Right cardiac atrium (tissue), 5 donors: ENCODE measurements around the gene PROSER2. TPM values are rescaled to one million over a fixed set of nuclear protein-coding genes. Genes with fewer than 3 reads are reported as not detected.

Source experiments
- ATAC-seq, 2 donors: fragments of 200-7000 bp; cut with Tn5 transposase; one replicate each; pipeline versions ENCODE4 v1.8.0 to v1.9.1; 2020; ENCODE audit warnings: moderate library complexity in 2 of 2, mild to moderate bottlenecking in 1 of 2
- DNase-seq, 3 donors: peaks; one replicate each; pipeline ENCODE4 v3.0.0-alpha.2; 2020
- H3K27ac ChIP-seq: one replicate; pipeline ENCODE4 v1.5.1; 2013; ENCODE audit warnings: mild to moderate bottlenecking, low read length, control low read depth, moderate library complexity
- H3K27me3 ChIP-seq: one replicate; pipeline ENCODE4 v1.6.1; 2013; ENCODE audit not compliant: control insufficient read depth, insufficient read depth
- H3K4me1 ChIP-seq: one replicate; pipeline ENCODE4 v1.6.1; 2013; ENCODE audit warnings: low read length; ENCODE audit not compliant: control insufficient read depth, insufficient read depth
- H3K4me3 ChIP-seq: one replicate; pipeline ENCODE4 v1.5.1; 2013; ENCODE audit warnings: low read length, control low read depth
- H3K9me3 ChIP-seq: one replicate; pipeline ENCODE4 v1.6.1; 2013; ENCODE audit warnings: low read length; ENCODE audit not compliant: control insufficient read depth
- WGBS: extraction: QIAGEN DNeasy Blood & Tissue Kit; methylation state at CpG from one replicate; pipeline ENCODE4 v1.1.7; 2013; 5-methylcytosine and 5-hydroxymethylcytosine counted together
- intact Hi-C, 4 donors: fragments of 100-400 bp; cut with DNase I; formaldehyde crosslinking; loops; one replicate each; pipeline versions ENCODE4 v1.11.0 to v1.14.0; 2022 to 2023
- long read RNA-seq, 4 donors: library from polyadenylated mRNA; unstranded; transcript quantifications; one replicate each; pipeline ENCODE4 v2.0.0, GENCODE V29; 2020 to 2021
- polyA plus RNA-seq: library from polyadenylated mRNA; stranded (reverse); fragments of 200-250 nt; gene quantifications from one replicate; pipeline ENCODE4 v1.2.3, GENCODE V29; 2013
- total RNA-seq, 4 donors: library from RNA; stranded (reverse); fragmentation: NEBNext Ultra II Directional; extraction: Animal tissue kit (Norgen Biotek cat#: 25700); gene quantifications; one replicate each; pipeline ENCODE4 v1.2.1, GENCODE V29; 2021
- donor health status: healthy with polysubstance abuse.
- donor health status: DM: no; HTN: yes; CAD: no.
- donor health status: DM: no; HTN: no; CAD: no.
- donor health status: DM: no; HTN: yes; CAD: no; lungs with severe emphysema.
- donor health status: DM: yes; HTN: yes; CAD: no.

The PROSER2 gene
- total RNA-seq (1 to 10 TPM; 1.5 to 2.2 (median 1.9) TPM), polyA plus RNA-seq (0.72 TPM)
- long read RNA-seq, donor 1, partial matches to known transcripts: 1 of 3 reads
- long read RNA-seq, donor 1, other reads (novel, unspliced or antisense): 0 of 3 reads
- long read RNA-seq, donor 2, partial matches to known transcripts: 0 of 2 reads
- long read RNA-seq, donor 2, other reads (novel, unspliced or antisense): 0 of 2 reads
- long read RNA-seq, donor 3: 0 reads
- long read RNA-seq, donor 4, partial matches to known transcripts: 0 of 1 reads
- long read RNA-seq, donor 4, other reads (novel, unspliced or antisense): 1 of 1 reads

- no peaks in the 10 kb centered on the region for H3K9me3 ChIP-seq
- DNase-seq: peak; percentile 60 to 89 (median 81)
- H3K27ac ChIP-seq: no peak within 1 kb of the TSS
- intact Hi-C loops: no loop called here
- WGBS: under 1% methylated on average over 114 of the region's 114 CpGs
- peak; percentile 96 for ATAC-seq
- no peaks in the 10 kb centered on the region for H3K4me1 ChIP-seq
- peak within 1 kb of the TSS; percentile 82 for H3K4me3 ChIP-seq
- no peaks in the 10 kb centered on the region for H3K27me3 ChIP-seq
Measured at GRCh38 chr10:11823122-11823988, at the start of gene PROSER2. PROSER2 (plus strand) TSS chr10:11823356; CDS start chr10:11852078, 28,722 bp downstream.

- no peak overlapping the region for H3K4me3 ChIP-seq
- no peak overlapping the region for H3K27ac ChIP-seq
- DNase-seq (no peak), ATAC-seq (no peak)
- no peaks in the 10 kb centered on the region for H3K4me1 ChIP-seq
- intact Hi-C loops: no loop called here
- WGBS: 92% methylated on average over 14 of the region's 14 CpGs
- no peaks in the 10 kb centered on the region for H3K27me3 ChIP-seq
- no peaks in the 10 kb centered on the region for H3K9me3 ChIP-seq
Measured at GRCh38 chr10:11773761-11774441, 49.3 kb upstream of the PROSER2 start.

- Histone ChIP-seq H3K4me1 (no peaks in the 10 kb centered on the region), H3K4me3 (no peak overlapping the region), H3K27ac (no peak overlapping the region), H3K27me3 (no peaks in the 10 kb centered on the region), H3K9me3 (no peaks in the 10 kb centered on the region)
- DNase-seq (no peak), ATAC-seq (no peak)
- intact Hi-C loops: no loop called here
- WGBS: 58% methylated on average over 5 of the region's 5 CpGs
Measured at GRCh38 chr10:11775412-11775811, 47.7 kb upstream of the PROSER2 start.

GRCh38 chr10:11776080-11776479, 47.1 kb upstream of the PROSER2 start:
- H3K9me3 ChIP-seq: no peaks in the 10 kb centered on the region
- 87% methylated on average over 3 of the region's 3 CpGs for WGBS
- H3K4me3 ChIP-seq: no peak overlapping the region
- intact Hi-C loops: no loop called here
- no peaks in the 10 kb centered on the region for H3K4me1 ChIP-seq
- ATAC-seq (no peak), DNase-seq (no peak)
- H3K27me3 ChIP-seq: no peaks in the 10 kb centered on the region
- no peak overlapping the region for H3K27ac ChIP-seq

GRCh38 chr10:11781114-11781513, 42.0 kb upstream of the PROSER2 start:
- Histone ChIP-seq H3K4me3 (no peak overlapping the region), H3K9me3 (no peaks in the 10 kb centered on the region), H3K27ac (no peak overlapping the region), H3K4me1 (no peaks in the 10 kb centered on the region), H3K27me3 (no peaks in the 10 kb centered on the region)
- 81% methylated on average over 6 of the region's 6 CpGs for WGBS
- DNase-seq (peak in 1 of 3 donors; percentile 22), ATAC-seq (no peak)
- intact Hi-C loops: loop anchor here in 2 of 4 donors (5.0 kb wide), 1 partner anchor 206 kb away; no protein-coding TSS in a partner anchor

- Histone ChIP-seq H3K4me1 (no peaks in the 10 kb centered on the region), H3K27me3 (no peaks in the 10 kb centered on the region), H3K4me3 (no peak overlapping the region), H3K27ac (no peak overlapping the region), H3K9me3 (no peaks in the 10 kb centered on the region)
- WGBS: 69% methylated on average over 18 of the region's 18 CpGs
- intact Hi-C loops: loop anchor here in 2 of 4 donors (5.0 kb wide), 1 partner anchor 204 kb away; no protein-coding TSS in a partner anchor
- DNase-seq (no peak), ATAC-seq (peak; percentile 36 to 40)
Measured at GRCh38 chr10:11782793-11783557, 40.2 kb upstream of the PROSER2 start.

GRCh38 chr10:11783558-11783865, 39.6 kb upstream of the PROSER2 start:
- H3K27ac ChIP-seq: no peak overlapping the region
- no peaks in the 10 kb centered on the region for H3K27me3 ChIP-seq
- WGBS: 75% methylated on average over 7 of the region's 7 CpGs
- intact Hi-C loops: loop anchor here in 2 of 4 donors (5.0 kb wide), 1 partner anchor 204 kb away; no protein-coding TSS in a partner anchor
- no peak for ATAC-seq
- no peak for DNase-seq
- no peaks in the 10 kb centered on the region for H3K9me3 ChIP-seq
- H3K4me1 ChIP-seq: no peaks in the 10 kb centered on the region
- H3K4me3 ChIP-seq: no peak overlapping the region

GRCh38 chr10:11787374-11787773, 35.8 kb upstream of the PROSER2 start:
- ATAC-seq (no peak), DNase-seq (no peak)
- Histone ChIP-seq H3K4me3 (no peak overlapping the region), H3K27ac (no peak overlapping the region), H3K27me3 (no peaks in the 10 kb centered on the region), H3K4me1 (no peaks in the 10 kb centered on the region), H3K9me3 (no peaks in the 10 kb centered on the region)
- 92% methylated on average over 9 of the region's 9 CpGs for WGBS
- intact Hi-C loops: no loop called here

GRCh38 chr10:11787846-11788245, 35.3 kb upstream of the PROSER2 start:
- WGBS: 88% methylated on average over 10 of the region's 10 CpGs
- intact Hi-C loops: no loop called here

GRCh38 chr10:11789306-11789705, 33.9 kb upstream of the PROSER2 start:
- no peak overlapping the region for H3K27ac ChIP-seq
- no peak for DNase-seq
- H3K27me3 ChIP-seq: no peaks in the 10 kb centered on the region
- no peaks in the 10 kb centered on the region for H3K9me3 ChIP-seq
- no peak overlapping the region for H3K4me3 ChIP-seq
- intact Hi-C loops: no loop called here
- ATAC-seq: no peak
- H3K4me1 ChIP-seq: no peaks in the 10 kb centered on the region
- WGBS: 58% methylated on average over 2 of the region's 2 CpGs

More at GRCh38 chr10:11787846-11788245, 35.3 kb upstream of the PROSER2 start:
- Histone ChIP-seq H3K9me3 (no peaks in the 10 kb centered on the region), H3K4me1 (no peaks in the 10 kb centered on the region), H3K27ac (no peak overlapping the region), H3K4me3 (no peak overlapping the region), H3K27me3 (no peaks in the 10 kb centered on the region)
- ATAC-seq (peak in 1 of 2 donors; percentile 20), DNase-seq (no peak)
